Tibial artery (tissue), 4 donors: ENCODE measurements around the gene IMPG1.

ENCODE experiments used
- DNase-seq, 2 donors: peaks; one replicate each; pipeline ENCODE4 v3.0.0-alpha.2; 2019
- H3K27ac ChIP-seq, 2 donors: fragments of 200-600 bp; sonication (generic) in 1 of 2; 1 replicate in 1 of 2; 2 replicates in 1 of 2; pipeline ENCODE4 v1.5.1; 2018 to 2019; ENCODE audit warnings: mild to moderate bottlenecking in 1 of 2
- H3K27me3 ChIP-seq, 2 donors: fragments of 200-600 bp; sonication (generic) in 1 of 2; one replicate each; pipeline versions ENCODE4 v1.5.1 to v1.6.0; 2016 to 2019
- H3K36me3 ChIP-seq, 3 donors: fragments of 200-600 bp; sonication (generic) in 2 of 3; one replicate each; pipeline ENCODE4 v1.5.1; 2016 to 2019; ENCODE audit warnings: mild to moderate bottlenecking in 2 of 3
- H3K4me1 ChIP-seq, 4 donors: fragments of 200-600 bp; sonication (generic) in 2 of 4; 1 replicate in 3 of 4; 2 replicates in 1 of 4; pipeline ENCODE4 v1.5.1; 2016 to 2019
- H3K4me3 ChIP-seq, 2 donors: fragments of 200-600 bp; sonication (generic) in 1 of 2; 1 replicate in 1 of 2; 2 replicates in 1 of 2; pipeline ENCODE4 v1.5.1; 2018 to 2019; ENCODE audit warnings: mild to moderate bottlenecking in 2 of 2
- H3K9me3 ChIP-seq, 3 donors: fragments of 200-600 bp; sonication (generic) in 1 of 3; one replicate each; pipeline ENCODE4 v1.5.1; 2016 to 2019
- intact Hi-C: fragments of 100-400 bp; cut with DNase I; formaldehyde crosslinking; loops from one replicate; pipeline ENCODE4 v1.15.0; 2023; ENCODE audit warnings: low total_unique reads
- TF ChIP-seq, protein P1 (sequence below), 2 experiments: fragments of 200-600 bp in 1 of 2; fragments of 450-650 bp in 1 of 2; IDR thresholded peaks; one replicate each; pipeline ENCODE4 v1.5.1; 2017 to 2019; ENCODE audit warnings: antibody characterized with exemption in 2 of 2, mild to moderate bottlenecking in 1 of 2, moderate library complexity in 1 of 2

The IMPG1 gene

DNA sequence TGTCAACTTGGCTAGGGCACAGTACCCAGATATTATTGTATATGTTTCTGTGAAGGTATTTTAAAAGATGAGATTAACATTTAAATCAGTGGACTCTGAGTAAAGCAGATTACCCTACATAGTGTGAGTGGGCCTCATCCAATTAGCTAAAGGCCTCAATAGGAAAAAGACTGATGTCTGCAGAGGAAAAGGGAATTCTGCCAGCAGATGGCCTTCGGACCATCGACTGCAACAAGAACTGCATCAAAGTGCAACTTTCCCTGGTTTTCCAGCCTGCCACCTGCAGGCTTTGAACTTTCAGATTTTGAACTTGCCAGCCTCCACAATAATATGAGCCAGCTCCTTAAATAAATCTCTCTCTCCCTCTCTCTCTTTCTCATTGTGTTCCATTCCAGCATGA is 80.5 kb downstream of the IMPG1 start:
- H3K4me3 ChIP-seq = no peak overlapping the region
- TF ChIP-seq, protein P1, sequence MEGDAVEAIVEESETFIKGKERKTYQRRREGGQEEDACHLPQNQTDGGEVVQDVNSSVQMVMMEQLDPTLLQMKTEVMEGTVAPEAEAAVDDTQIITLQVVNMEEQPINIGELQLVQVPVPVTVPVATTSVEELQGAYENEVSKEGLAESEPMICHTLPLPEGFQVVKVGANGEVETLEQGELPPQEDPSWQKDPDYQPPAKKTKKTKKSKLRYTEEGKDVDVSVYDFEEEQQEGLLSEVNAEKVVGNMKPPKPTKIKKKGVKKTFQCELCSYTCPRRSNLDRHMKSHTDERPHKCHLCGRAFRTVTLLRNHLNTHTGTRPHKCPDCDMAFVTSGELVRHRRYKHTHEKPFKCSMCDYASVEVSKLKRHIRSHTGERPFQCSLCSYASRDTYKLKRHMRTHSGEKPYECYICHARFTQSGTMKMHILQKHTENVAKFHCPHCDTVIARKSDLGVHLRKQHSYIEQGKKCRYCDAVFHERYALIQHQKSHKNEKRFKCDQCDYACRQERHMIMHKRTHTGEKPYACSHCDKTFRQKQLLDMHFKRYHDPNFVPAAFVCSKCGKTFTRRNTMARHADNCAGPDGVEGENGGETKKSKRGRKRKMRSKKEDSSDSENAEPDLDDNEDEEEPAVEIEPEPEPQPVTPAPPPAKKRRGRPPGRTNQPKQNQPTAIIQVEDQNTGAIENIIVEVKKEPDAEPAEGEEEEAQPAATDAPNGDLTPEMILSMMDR (IDR thresholded peaks at IDR 0.05) = no peak
- H3K27me3 ChIP-seq = no peaks in the 10 kb centered on the region
- no peaks in the 10 kb centered on the region for H3K36me3 ChIP-seq
- intact Hi-C loops = no loop called here
- H3K9me3 ChIP-seq = no peaks in the 10 kb centered on the region
- no peak for DNase-seq
- H3K4me1 ChIP-seq = no peaks in the 10 kb centered on the region
- H3K27ac ChIP-seq = no peak overlapping the region

DNA sequence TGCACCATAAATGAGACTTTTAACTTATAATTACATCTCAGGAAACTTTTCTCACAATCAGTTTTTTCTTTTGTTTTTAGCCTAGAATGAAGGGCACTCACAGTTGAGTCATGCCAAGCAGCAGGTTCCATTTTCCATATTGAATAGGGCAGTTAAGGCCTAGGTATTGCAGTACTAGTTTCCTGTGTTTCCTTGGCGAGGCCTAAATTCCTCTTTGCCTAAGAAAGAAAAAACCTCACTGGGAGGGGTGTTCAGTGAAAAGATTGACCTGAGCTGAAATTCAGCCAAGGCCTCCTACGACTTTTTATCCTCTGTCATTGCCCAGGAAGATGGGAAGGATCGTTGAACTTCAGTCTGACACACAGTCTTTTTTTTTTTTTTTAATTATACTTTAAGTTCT is 85.5 kb downstream of the IMPG1 start:
- DNase-seq = no peak
- no peaks in the 10 kb centered on the region for H3K36me3 ChIP-seq
- H3K9me3 ChIP-seq = no peaks in the 10 kb centered on the region
- no peak overlapping the region for H3K4me3 ChIP-seq
- TF ChIP-seq, protein P1 (IDR thresholded peaks at IDR 0.05) = no peak
- H3K27ac ChIP-seq = no peak overlapping the region
- no peaks in the 10 kb centered on the region for H3K27me3 ChIP-seq
- no peaks in the 10 kb centered on the region for H3K4me1 ChIP-seq
- intact Hi-C loops = no loop called here

DNA sequence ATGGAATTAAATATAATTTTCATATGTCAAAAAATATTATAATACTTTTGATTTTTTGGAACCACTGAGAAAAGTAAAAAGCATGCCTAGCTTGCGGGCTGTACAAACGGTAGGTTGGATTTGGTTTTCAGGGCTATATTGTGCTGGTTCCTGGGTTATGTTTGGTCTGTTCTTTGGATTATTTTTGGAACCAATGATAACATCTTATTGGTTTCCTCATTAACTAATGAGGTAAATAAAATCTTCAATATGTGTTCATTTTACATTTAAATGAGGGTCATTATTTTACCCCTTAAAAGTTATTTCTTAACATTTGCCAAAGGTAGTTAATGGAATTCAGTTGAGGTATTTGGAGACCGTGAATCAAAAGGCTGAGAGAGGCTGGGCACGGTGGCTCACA is 96.6 kb downstream of the IMPG1 start:
- intact Hi-C loops = no loop called here
- H3K4me3 ChIP-seq = no peak overlapping the region
- no peaks in the 10 kb centered on the region for H3K36me3 ChIP-seq
- no peaks in the 10 kb centered on the region for H3K4me1 ChIP-seq
- TF ChIP-seq, protein P1 (IDR thresholded peaks at IDR 0.05) = no peak
- DNase-seq = no peak
- H3K27ac ChIP-seq = no peak overlapping the region
- H3K9me3 ChIP-seq = no peaks in the 10 kb centered on the region
- no peaks in the 10 kb centered on the region for H3K27me3 ChIP-seq

DNA sequence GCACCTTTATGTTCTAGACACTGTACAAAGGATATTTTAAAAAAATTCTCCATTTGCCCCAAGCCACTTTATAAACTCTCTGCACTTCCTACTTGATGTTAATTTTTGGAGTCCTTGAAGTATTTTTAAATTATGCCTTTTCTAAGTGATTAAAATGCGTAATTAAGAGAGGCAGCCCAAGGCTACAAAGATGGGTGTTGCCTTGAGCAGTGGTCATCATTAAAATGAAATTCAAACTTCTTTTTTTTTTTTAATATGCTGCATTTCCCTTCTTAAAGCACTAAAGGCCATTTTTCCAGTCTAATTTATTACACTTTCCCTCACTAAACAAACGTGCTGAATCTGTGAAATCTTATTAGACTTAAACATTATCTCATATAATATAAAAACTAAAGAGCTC is 102.4 kb downstream of the IMPG1 start:
- TF ChIP-seq, protein P1 (IDR thresholded peaks at IDR 0.05) = no peak
- no peaks in the 10 kb centered on the region for H3K27me3 ChIP-seq
- H3K4me3 ChIP-seq = no peak overlapping the region
- no peaks in the 10 kb centered on the region for H3K36me3 ChIP-seq
- H3K9me3 ChIP-seq = no peaks in the 10 kb centered on the region
- no peak overlapping the region for H3K27ac ChIP-seq
- intact Hi-C loops = no loop called here
- H3K4me1 ChIP-seq = no peaks in the 10 kb centered on the region
- DNase-seq = no peak

DNA sequence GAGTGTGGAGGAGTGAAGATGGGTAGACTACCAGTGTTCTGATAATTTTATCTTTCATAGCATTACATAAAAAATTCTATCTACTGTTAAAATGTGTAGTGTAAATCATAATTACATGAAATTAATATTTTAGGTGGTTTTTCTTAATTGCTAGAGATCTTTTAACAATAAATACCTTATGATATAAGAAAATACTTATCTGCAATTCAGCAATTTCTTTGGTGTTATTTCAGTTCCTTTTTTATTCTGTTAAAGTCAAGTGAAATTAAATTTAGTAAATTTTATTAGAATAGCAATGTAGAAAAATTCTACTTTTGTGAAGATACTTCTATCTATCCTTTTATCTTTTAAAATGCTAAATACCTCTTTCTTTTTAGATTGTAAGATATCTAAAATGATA is 104.3 kb downstream of the IMPG1 start:
- TF ChIP-seq, protein P1 (IDR thresholded peaks at IDR 0.05) = no peak
- intact Hi-C loops = no loop called here

DNA sequence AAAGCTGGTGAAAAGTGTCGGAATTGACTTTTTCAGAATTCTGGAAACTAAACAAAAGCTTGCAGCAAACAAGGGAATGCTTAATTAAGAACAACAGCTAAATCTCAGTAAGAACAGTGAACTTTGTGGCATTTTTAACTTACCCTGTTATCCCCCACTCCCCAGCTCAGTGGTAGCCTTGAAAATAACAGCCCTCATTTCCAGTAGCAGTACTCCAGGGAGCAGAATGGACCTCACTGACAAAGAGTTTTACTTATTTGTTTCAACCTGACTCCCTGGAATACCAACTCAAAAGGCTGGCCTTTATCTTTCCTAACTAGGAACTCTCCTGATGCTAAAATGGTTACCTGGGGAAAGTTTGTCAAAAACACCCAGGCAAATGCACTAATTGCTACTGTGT is 108.9 kb downstream of the IMPG1 start:
- no peaks in the 10 kb centered on the region for H3K4me1 ChIP-seq
- no peak overlapping the region for H3K27ac ChIP-seq
- H3K9me3 ChIP-seq = no peaks in the 10 kb centered on the region
- H3K4me3 ChIP-seq = no peak overlapping the region
- H3K27me3 ChIP-seq = no peaks in the 10 kb centered on the region
- H3K36me3 ChIP-seq = no peaks in the 10 kb centered on the region
- TF ChIP-seq, protein P1 (IDR thresholded peaks at IDR 0.05) = no peak
- intact Hi-C loops = no loop called here
- DNase-seq = no peak

More for the DNA sequence above, 104.3 kb downstream of the IMPG1 start:
- Histone ChIP-seq H3K36me3 (no peaks in the 10 kb centered on the region), H3K27ac (no peak overlapping the region), H3K9me3 (no peaks in the 10 kb centered on the region), H3K27me3 (no peaks in the 10 kb centered on the region), H3K4me3 (no peak overlapping the region), H3K4me1 (no peaks in the 10 kb centered on the region)
- DNase-seq = no peak
